ENCODE data around the gene IGSF1. TPM values are rescaled to one million over a fixed set of nuclear protein-coding genes. Genes with fewer than 3 reads are reported as not detected.

IGSF1 gene
- total RNA-seq, 1 experiment from 2014 or later, result 0.08 TPM

GRCh38 chrX:131237363-131237762 is 51.7 kb downstream of the IGSF1 start:
- no peaks in the 10 kb centered on the region for H3K9me3 ChIP-seq (ENCODE audit: control insufficient read depth, insufficient read depth, low read depth, low read length)
- H3K4me3 ChIP-seq (ENCODE audit: low read depth in 2 of 2, low read length in 2 of 2), result no peak overlapping the region
- no peak for TF ChIP-seq TCF7L2 (IDR thresholded peaks at IDR 0.05; ENCODE audit: low read depth, low read length)
- no peak for TF ChIP-seq CTCF (IDR thresholded peaks at IDR 0.05)
- no peak for TF ChIP-seq POLR2AphosphoS5 (IDR thresholded peaks at IDR 0.05; ENCODE audit: low read depth, low read length)
- TF ChIP-seq, protein P1, sequence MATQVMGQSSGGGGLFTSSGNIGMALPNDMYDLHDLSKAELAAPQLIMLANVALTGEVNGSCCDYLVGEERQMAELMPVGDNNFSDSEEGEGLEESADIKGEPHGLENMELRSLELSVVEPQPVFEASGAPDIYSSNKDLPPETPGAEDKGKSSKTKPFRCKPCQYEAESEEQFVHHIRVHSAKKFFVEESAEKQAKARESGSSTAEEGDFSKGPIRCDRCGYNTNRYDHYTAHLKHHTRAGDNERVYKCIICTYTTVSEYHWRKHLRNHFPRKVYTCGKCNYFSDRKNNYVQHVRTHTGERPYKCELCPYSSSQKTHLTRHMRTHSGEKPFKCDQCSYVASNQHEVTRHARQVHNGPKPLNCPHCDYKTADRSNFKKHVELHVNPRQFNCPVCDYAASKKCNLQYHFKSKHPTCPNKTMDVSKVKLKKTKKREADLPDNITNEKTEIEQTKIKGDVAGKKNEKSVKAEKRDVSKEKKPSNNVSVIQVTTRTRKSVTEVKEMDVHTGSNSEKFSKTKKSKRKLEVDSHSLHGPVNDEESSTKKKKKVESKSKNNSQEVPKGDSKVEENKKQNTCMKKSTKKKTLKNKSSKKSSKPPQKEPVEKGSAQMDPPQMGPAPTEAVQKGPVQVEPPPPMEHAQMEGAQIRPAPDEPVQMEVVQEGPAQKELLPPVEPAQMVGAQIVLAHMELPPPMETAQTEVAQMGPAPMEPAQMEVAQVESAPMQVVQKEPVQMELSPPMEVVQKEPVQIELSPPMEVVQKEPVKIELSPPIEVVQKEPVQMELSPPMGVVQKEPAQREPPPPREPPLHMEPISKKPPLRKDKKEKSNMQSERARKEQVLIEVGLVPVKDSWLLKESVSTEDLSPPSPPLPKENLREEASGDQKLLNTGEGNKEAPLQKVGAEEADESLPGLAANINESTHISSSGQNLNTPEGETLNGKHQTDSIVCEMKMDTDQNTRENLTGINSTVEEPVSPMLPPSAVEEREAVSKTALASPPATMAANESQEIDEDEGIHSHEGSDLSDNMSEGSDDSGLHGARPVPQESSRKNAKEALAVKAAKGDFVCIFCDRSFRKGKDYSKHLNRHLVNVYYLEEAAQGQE (IDR thresholded peaks at IDR 0.05; ENCODE audit: insufficient read depth in 1 of 2, low read depth in 2 of 2, low read length in 1 of 2), result no peak
- no peak for TF ChIP-seq SIN3A (IDR thresholded peaks at IDR 0.05; ENCODE audit: borderline replicate concordance, insufficient read depth, low read depth, low read length)
- in situ Hi-C loops (cut with HindIII; ENCODE audit: low pct_unique_long_range_greater_than_20kb, low sequenced_read_pairs) (no loop called here), intact Hi-C loops (cut with micrococcal nuclease; ENCODE audit: unreplicated experiment) (no loop called here)
- no peak overlapping the region for H3K27ac ChIP-seq (ENCODE audit: low read length)
- no peaks in the 10 kb centered on the region for H3K4me1 ChIP-seq (ENCODE audit: control insufficient read depth, insufficient read depth, low read length)
- ATAC-seq, result no peak
- ChIA-PET POLR2A (no interaction called here), CTCF (no interaction called here)
- no peak for DNase-seq (ENCODE audit: low read depth, low spot score)
- H3K27me3 ChIP-seq (ENCODE audit: control insufficient read depth, insufficient read depth, low read length), result no peaks in the 10 kb centered on the region
- no TSS peak for BruUV-seq (replicated peaks)
- no peaks in the 10 kb centered on the region for H3K36me3 ChIP-seq (ENCODE audit: control insufficient read depth, insufficient read depth, low read length)

- DNase-seq (ENCODE audit: low read depth, low spot score) (no peak), ATAC-seq (no peak)
- intact Hi-C loops (cut with micrococcal nuclease; ENCODE audit: unreplicated experiment), result no loop called here
- no TSS peak for BruUV-seq (replicated peaks)
- Histone ChIP-seq H3K27me3 (ENCODE audit: control insufficient read depth, insufficient read depth, low read length) (no peaks in the 10 kb centered on the region), H3K4me3 (ENCODE audit: low read depth in 2 of 2, low read length in 2 of 2) (no peak overlapping the region), H3K9me3 (ENCODE audit: control insufficient read depth, insufficient read depth, low read depth, low read length) (no peaks in the 10 kb centered on the region), H3K27ac (ENCODE audit: low read length) (no peak overlapping the region), H3K4me1 (ENCODE audit: control insufficient read depth, insufficient read depth, low read length) (no peaks in the 10 kb centered on the region), H3K36me3 (ENCODE audit: control insufficient read depth, insufficient read depth, low read length) (no peaks in the 10 kb centered on the region)
- TF ChIP-seq CTCF (IDR thresholded peaks at IDR 0.05), result no peak
- TF ChIP-seq, protein P1 (IDR thresholded peaks at IDR 0.05; ENCODE audit: insufficient read depth in 1 of 2, low read depth in 2 of 2, low read length in 1 of 2), result no peak
- TF ChIP-seq POLR2AphosphoS5 (IDR thresholded peaks at IDR 0.05; ENCODE audit: low read depth, low read length), result no peak
- TF ChIP-seq TCF7L2 (IDR thresholded peaks at IDR 0.05; ENCODE audit: low read depth, low read length), result no peak
- TF ChIP-seq SIN3A (IDR thresholded peaks at IDR 0.05; ENCODE audit: borderline replicate concordance, insufficient read depth, low read depth, low read length), result no peak
- POLR2A ChIA-PET, result no interaction called here
- CTCF ChIA-PET, result no interaction called here
- in situ Hi-C loops (cut with HindIII; ENCODE audit: low pct_unique_long_range_greater_than_20kb, low sequenced_read_pairs), result no loop called here
Observed at GRCh38 chrX:131235768-131236545, 53.1 kb downstream of the IGSF1 start.

All from Panc1 (cell line).